H1 (cell line): ENCODE data around the gene MIGA1. TPM values are rescaled to one million over a fixed set of nuclear protein-coding genes. Genes with fewer than 3 reads are reported as not detected.

Experiments
- CTCF ChIA-PET: fragments of 300-600 bp; sonication (Branson Sonifier 250); formaldehyde crosslinking; loops from one replicate; lab custom pipeline; 2021; ENCODE audit not compliant: partially characterized antibody; lab: Charles Lee
- POLR2A ChIA-PET: fragments of 300-600 bp; sonication (Branson Sonifier 250); formaldehyde crosslinking; loops from one replicate; lab custom pipeline; 2021; ENCODE audit warnings: inconsistent platforms; ENCODE audit not compliant: partially characterized antibody; lab: Charles Lee
- DNase-seq, 2 experiments: peaks; one replicate each; pipeline versions ENCODE4 v3.0.0 to v3.0.0-alpha.2; 2010 to 2022; ENCODE audit warnings: low spot score in 2 of 2, low read depth in 1 of 2, mixed read lengths in 1 of 2
- FAIRE-seq: peaks from 2 replicates; lab custom pipeline; 2011; peaks lifted over from hg19 to GRCh38; lab: Jason Lieb, UNC
- H2AFZ ChIP-seq: 2 replicates; pipeline ENCODE4 v1.8.1; 2012; ENCODE audit warnings: low read length, inconsistent platforms
- H2AK5ac ChIP-seq: 2 replicates; pipeline ENCODE4 v1.6.1; 2013; ENCODE audit warnings: low read depth, low read length
- H2BK120ac ChIP-seq: replicated peaks from 2 replicates; pipeline ENCODE3; 2013; ENCODE audit warnings: low read depth, low read length, inconsistent platforms
- H2BK12ac ChIP-seq: 2 replicates; pipeline ENCODE4 v1.6.1; 2013; ENCODE audit warnings: low read depth, low read length
- H2BK15ac ChIP-seq: 2 replicates; pipeline ENCODE4 v1.6.1; 2013; ENCODE audit warnings: low read length
- H2BK20ac ChIP-seq: 2 replicates; pipeline ENCODE4 v1.6.1; 2013; ENCODE audit warnings: low read length
- H2BK5ac ChIP-seq: 2 replicates; pipeline ENCODE4 v1.6.1; 2013; ENCODE audit warnings: low read depth, low read length
- H3K14ac ChIP-seq: 2 replicates; pipeline ENCODE4 v1.6.1; 2013; ENCODE audit warnings: inconsistent platforms; ENCODE audit not compliant: insufficient read length
- H3K18ac ChIP-seq: 2 replicates; pipeline ENCODE4 v1.6.1; 2013; ENCODE audit warnings: low read length; ENCODE audit errors: extremely low read depth
- H3K23ac ChIP-seq: 2 replicates; pipeline ENCODE4 v1.6.1; 2013; ENCODE audit warnings: inconsistent platforms; ENCODE audit not compliant: insufficient read length
- H3K23me2 ChIP-seq: 2 replicates; pipeline ENCODE4 v1.6.1; 2013; ENCODE audit warnings: low read depth, low read length
- H3K27ac ChIP-seq: 2 replicates; pipeline ENCODE4 v1.6.1; 2011; ENCODE audit warnings: low read depth, low read length, inconsistent platforms
- H3K27me3 ChIP-seq, 4 experiments: replicated peaks in 1 of 4; 1 replicate in 1 of 4; 2 replicates in 3 of 4; pipeline versions ENCODE4 v1.6.1 to v1.8.1; 2011 to 2013; ENCODE audit warnings: low read length in 3 of 4, mild to moderate bottlenecking in 3 of 4, inconsistent platforms in 2 of 4, mixed read lengths in 2 of 4, moderate library complexity in 1 of 4; ENCODE audit not compliant: control insufficient read depth in 3 of 4, insufficient read depth in 3 of 4; ENCODE audit errors: extremely low read depth in 1 of 4
- H3K36me3 ChIP-seq, 4 experiments: 2 replicates each; pipeline versions ENCODE4 v1.6.1 to v1.8.1; 2011 to 2013; ENCODE audit warnings: mild to moderate bottlenecking in 4 of 4, low read length in 3 of 4, moderate library complexity in 2 of 4, control low read depth in 1 of 4, inconsistent platforms in 1 of 4; ENCODE audit not compliant: insufficient read depth in 4 of 4, control insufficient read depth in 2 of 4
- H3K4ac ChIP-seq: replicated peaks from 2 replicates; pipeline ENCODE3; 2013; ENCODE audit warnings: low read length, low read depth, mixed read lengths, inconsistent platforms; ENCODE audit not compliant: insufficient read length
- H3K4me1 ChIP-seq, 4 experiments: replicated peaks in 1 of 4; 1 replicate in 1 of 4; 2 replicates in 3 of 4; pipeline versions ENCODE4 v1.6.1 to v1.8.1; 2011 to 2013; ENCODE audit warnings: low read length in 3 of 4, inconsistent platforms in 2 of 4, mixed read lengths in 1 of 4; ENCODE audit not compliant: insufficient read depth in 4 of 4, control insufficient read depth in 3 of 4
- H3K4me2 ChIP-seq, 2 experiments: 2 replicates each; pipeline versions ENCODE4 v1.6.1 to v1.8.1; 2011 to 2013; ENCODE audit warnings: low read depth in 2 of 2, low read length in 2 of 2, control low read depth in 1 of 2, inconsistent platforms in 1 of 2, mild to moderate bottlenecking in 1 of 2; ENCODE audit not compliant: insufficient read depth in 1 of 2
- H3K4me3 ChIP-seq, 4 experiments: fragments of 200-600, 300-600 bp in 1 of 4; sonication (generic), shearing (Covaris generic), sonication (Bioruptor Twin) in 1 of 4; 2 replicates each; pipeline versions ENCODE4 v1.5.1 to v1.8.1; 2011 to 2016; ENCODE audit warnings: low read length in 4 of 4, low read depth in 3 of 4, control low read depth in 2 of 4, inconsistent platforms in 2 of 4, mild to moderate bottlenecking in 2 of 4, mixed read lengths in 1 of 4, moderate library complexity in 1 of 4; ENCODE audit not compliant: insufficient read depth in 2 of 4; ENCODE audit errors: extremely low read depth in 1 of 4
- H3K56ac ChIP-seq: replicated peaks from 2 replicates; pipeline ENCODE3; 2013; ENCODE audit warnings: low read depth, mild to moderate bottlenecking, mixed read lengths, low read length, inconsistent platforms; ENCODE audit not compliant: insufficient read length
- H3K79me1 ChIP-seq: 2 replicates; pipeline ENCODE4 v1.6.1; 2013; ENCODE audit warnings: low read depth, low read length, control low read depth
- H3K79me2 ChIP-seq, 2 experiments: 2 replicates each; pipeline versions ENCODE4 v1.6.1 to v1.8.1; 2012 to 2013; ENCODE audit warnings: low read length in 2 of 2, mild to moderate bottlenecking in 2 of 2, inconsistent platforms in 1 of 2; ENCODE audit not compliant: insufficient read depth in 2 of 2, control insufficient read depth in 1 of 2
- H3K9ac ChIP-seq, 4 experiments: replicated peaks in 1 of 4; 1 replicate in 1 of 4; 2 replicates in 3 of 4; pipeline versions ENCODE4 v1.6.1 to v1.8.1; 2011 to 2013; ENCODE audit warnings: low read depth in 3 of 4, low read length in 3 of 4, control low read depth in 2 of 4, mild to moderate bottlenecking in 2 of 4, moderate library complexity in 2 of 4, inconsistent platforms in 1 of 4; ENCODE audit errors: extremely low read depth in 1 of 4
- H3K9me3 ChIP-seq, 2 experiments: 2 replicates each; pipeline versions ENCODE4 v1.6.1 to v1.8.1; 2012 to 2013; ENCODE audit warnings: mild to moderate bottlenecking in 2 of 2, moderate library complexity in 2 of 2, control low read depth in 1 of 2, inconsistent platforms in 1 of 2, low read depth in 1 of 2, low read length in 1 of 2, mixed read lengths in 1 of 2; ENCODE audit not compliant: insufficient read depth in 2 of 2
- H4K20me1 ChIP-seq, 2 experiments: replicated peaks in 1 of 2; 2 replicates each; pipeline versions ENCODE3 to v1.8.1; 2011 to 2013; ENCODE audit warnings: inconsistent platforms in 2 of 2, low read length in 2 of 2, mild to moderate bottlenecking in 1 of 2; ENCODE audit not compliant: insufficient read depth in 2 of 2, control insufficient read depth in 1 of 2
- H4K5ac ChIP-seq: 2 replicates; pipeline ENCODE4 v1.6.1; 2013; ENCODE audit warnings: low read length, low read depth, mixed read lengths, inconsistent platforms; ENCODE audit not compliant: insufficient read length
- H4K8ac ChIP-seq: 2 replicates; pipeline ENCODE4 v1.8.0; 2013; ENCODE audit warnings: mild to moderate bottlenecking, moderate library complexity, low read length, inconsistent platforms; ENCODE audit not compliant: insufficient read depth; ENCODE audit errors: extremely low read depth
- H4K91ac ChIP-seq: replicated peaks from 2 replicates; pipeline ENCODE3; 2013; ENCODE audit warnings: low read length, mixed read lengths, inconsistent platforms; ENCODE audit not compliant: insufficient read length
- BACH1 ChIP-seq: IDR thresholded peaks from 2 replicates; pipeline ENCODE4 v1.6.1; 2012; ENCODE audit warnings: low read length, improper control_type of control experiment
- BCL11A ChIP-seq, 2 experiments: IDR thresholded peaks; one replicate each; pipeline ENCODE4 v1.6.1; 2011; ENCODE audit warnings: low read depth in 2 of 2, low read length in 2 of 2, mild to moderate bottlenecking in 2 of 2
- BRCA1 ChIP-seq: IDR thresholded peaks from 2 replicates; pipeline ENCODE4 v1.6.1; 2012; ENCODE audit warnings: low read depth, low read length, improper control_type of control experiment
- CHD2 ChIP-seq: IDR thresholded peaks from 2 replicates; pipeline ENCODE4 v1.6.1; 2012; ENCODE audit warnings: low read length, improper control_type of control experiment
- CTBP2 ChIP-seq: IDR thresholded peaks from 2 replicates; pipeline ENCODE4 v1.7.0; 2011; ENCODE audit warnings: borderline replicate concordance, mild to moderate bottlenecking, moderate library complexity, mixed read lengths, low read length; ENCODE audit not compliant: insufficient read depth, insufficient read length
- EP300 ChIP-seq, 2 experiments: IDR thresholded peaks; 1 replicate in 1 of 2; 2 replicates in 1 of 2; pipeline ENCODE4 v1.6.1; 2011 to 2012; ENCODE audit warnings: low read depth in 2 of 2, low read length in 2 of 2, mild to moderate bottlenecking in 2 of 2, borderline replicate concordance in 1 of 2, inconsistent platforms in 1 of 2, moderate library complexity in 1 of 2
- POLR2A ChIP-seq, 2 experiments: IDR thresholded peaks; 1 replicate in 1 of 2; 2 replicates in 1 of 2; pipeline ENCODE4 v1.6.1; 2011; ENCODE audit warnings: low read depth in 2 of 2, low read length in 2 of 2, mild to moderate bottlenecking in 2 of 2; ENCODE audit errors: control extremely low read depth in 1 of 2
- RAD21 ChIP-seq, 2 experiments: IDR thresholded peaks in 1 of 2; conservative IDR thresholded peaks in 1 of 2; 2 replicates each; pipeline ENCODE4 v1.6.1; 2011; ENCODE audit warnings: low read depth in 2 of 2, low read length in 2 of 2, improper control_type of control experiment in 1 of 2, inconsistent platforms in 1 of 2, mild to moderate bottlenecking in 1 of 2, moderate library complexity in 1 of 2
- SIX5 ChIP-seq: IDR thresholded peaks from 2 replicates; pipeline ENCODE4 v1.6.1; 2011; ENCODE audit warnings: mild to moderate bottlenecking, low read depth, low read length
- SP4 ChIP-seq: IDR thresholded peaks from 2 replicates; pipeline ENCODE4 v1.6.1; 2012; ENCODE audit warnings: low read length, inconsistent platforms
- TAF1 ChIP-seq: IDR thresholded peaks from 2 replicates; pipeline ENCODE4 v1.6.1; 2011; ENCODE audit warnings: mild to moderate bottlenecking, low read depth, low read length
- TAF7 ChIP-seq: optimal IDR thresholded peaks from 2 replicates; pipeline ENCODE3; 2011; ENCODE audit warnings: low read depth, mild to moderate bottlenecking, inconsistent platforms, low read length, moderate library complexity, borderline replicate concordance
- TCF12 ChIP-seq: IDR thresholded peaks from 2 replicates; pipeline ENCODE4 v1.6.1; 2011; ENCODE audit warnings: low read depth, mild to moderate bottlenecking, low read length
- WGBS, 2 experiments: shearing (Covaris generic) in 1 of 2; methylation state at CpG; one replicate each; pipeline versions ENCODE4 v1.1.6 to v1.1.7; 2013 to 2015; ENCODE audit warnings: low lambda C conversion rate in 2 of 2, mixed read lengths in 2 of 2, inconsistent platforms in 1 of 2, low coverage in 1 of 2, missing lambda C conversion rate in 1 of 2; ENCODE audit not compliant: insufficient replicate concordance in 2 of 2, insufficient coverage in 1 of 2, insufficient read length in 1 of 2; ENCODE audit errors: extremely low coverage in 1 of 2, missing lambda C conversion rate in 1 of 2; 5-methylcytosine and 5-hydroxymethylcytosine counted together
- polyA plus RNA-seq, 7 experiments: library from polyadenylated mRNA; depleted of rRNA in 3 of 7; stranded (reverse) in 5 of 7; unstranded in 2 of 7; fragments of >200 nt in 5 of 7; fragments of 200-250 nt in 2 of 7; gene quantifications; 1 replicate in 5 of 7; 2 replicates in 1 of 7; 4 replicates in 1 of 7; pipeline versions ENCODE4 v1.2.1 to v1.2.3, GENCODE V29; 2011 to 2013; ENCODE audit warnings: missing spikeins in 2 of 7, mixed read lengths in 2 of 7
- total RNA-seq: library from RNA; stranded (reverse); fragmentation: NEBNext Ultra II Directional; extraction: Animal tissue kit (Norgen Biotek cat#: 25700); gene quantifications from 2 replicates; pipeline ENCODE4 v1.2.1, GENCODE V29; 2021

Gene MIGA1
- total and polyA plus RNA-seq, 2 of the 8 experiments (the other 6 are each of a cell fraction or from before 2014, with no cell fraction given) = 0.95 to 7.0 TPM

- WGBS, 2 experiments = 67% methylated on average over 1 of the region's 1 CpG; no CpG with 5 or more reads in 1 of the 2 experiments
- no peaks in the 10 kb centered on the region; the same call in none of the 2 replicates for H3K79me1 ChIP-seq
- H2BK15ac ChIP-seq = no peak overlapping the region
- no peaks in the 10 kb centered on the region; a peak in 1 of 7 replicates for H3K4me1 ChIP-seq
- H3K18ac ChIP-seq = no peak overlapping the region
- H2BK12ac ChIP-seq = no peak overlapping the region
- no peak overlapping the region for H3K4ac ChIP-seq
- DNase-seq (no peak), FAIRE-seq (no peak)
- H4K20me1 ChIP-seq = no peaks in the 10 kb centered on the region
- no peaks in the 10 kb centered on the region for H3K27me3 ChIP-seq
- no peak overlapping the region for H4K8ac ChIP-seq
- H2BK120ac ChIP-seq = no peak overlapping the region
- no peak overlapping the region for H3K56ac ChIP-seq
- no peak overlapping the region for H3K9ac ChIP-seq
- no peak overlapping the region for H3K4me3 ChIP-seq
- H2BK5ac ChIP-seq = no peak overlapping the region
- H3K23ac ChIP-seq = no peak overlapping the region
- no peak overlapping the region for H2AFZ ChIP-seq
- H3K9me3 ChIP-seq = no peaks in the 10 kb centered on the region; a peak in 1 of 4 replicates
- H3K14ac ChIP-seq = no peak overlapping the region
- no peak overlapping the region for H2AK5ac ChIP-seq
- H3K27ac ChIP-seq = no peak overlapping the region
- CTCF ChIA-PET = interaction anchor here (0.7 kb wide), 1 partner anchor 10 kb away, joined by 3 read pairs; no protein-coding TSS in a partner anchor
- H3K36me3 ChIP-seq = no peaks in the 10 kb centered on the region
- H4K91ac ChIP-seq = no peak overlapping the region
- no peak overlapping the region for H3K4me2 ChIP-seq
- no peak overlapping the region for H4K5ac ChIP-seq
- H3K79me2 ChIP-seq = peaks cover 2 to 70% of the 10 kb centered on the region in 2 experiments
- no peak overlapping the region for H2BK20ac ChIP-seq
- H3K23me2 ChIP-seq = peaks cover 2% of the 10 kb centered on the region; the same call in 1 of the 2 replicates
- POLR2A ChIA-PET = no interaction called here
- TF ChIP-seq TCF12 (no peak), CTBP2 (no peak), BRCA1 (no peak), EP300 (IDR thresholded peaks at IDR 0.05; ENCODE audit: borderline replicate concordance in 1 of 2, low read depth in 2 of 2, low read length in 2 of 2) (no peak), SP4 (no peak), BCL11A (IDR thresholded peaks at IDR 0.05; ENCODE audit: low read depth in 2 of 2, low read length in 2 of 2) (no peak), POLR2A (IDR thresholded peaks at IDR 0.05; ENCODE audit: control extremely low read depth in 1 of 2, low read depth in 2 of 2, low read length in 2 of 2) (no peak), RAD21 (IDR thresholded peaks at IDR 0.05 in 1 of 2, conservative IDR thresholded peaks at IDR 0.05 in 1 of 2; ENCODE audit: low read depth in 2 of 2, low read length in 2 of 2) (no peak), TAF1 (no peak), SIX5 (no peak), TAF7 (no peak), BACH1 (no peak), CHD2 (no peak)
Measured at GRCh38 chr1:77756052-77756754, 23.2 kb upstream of the MIGA1 start.
